Right lobe of liver (tissue), 4 donors: Measurements from ENCODE around the gene KLHDC7B.

Experiments
- POLR2A ChIP-seq: fragments of 450-650 bp; IDR thresholded peaks from one replicate; pipeline ENCODE4 v1.6.1; 2017; ENCODE audit warnings: antibody characterized with exemption, mild to moderate bottlenecking
- TF ChIP-seq, protein P1 (sequence below), 4 donors: fragments of 200-600 bp in 3 of 4; fragments of 450-650 bp in 1 of 4; IDR thresholded peaks; one replicate each; pipeline versions ENCODE4 v1.5.1 to v1.8.0; 2016 to 2022; ENCODE audit warnings: antibody characterized with exemption in 4 of 4, mild to moderate bottlenecking in 2 of 4
- donor health status: DM: no; HTN: no; CAD: no.
- donor health status: DM: no; HTN: no; CAD: no.
- donor health status: DM: no; HTN: yes; CAD: no.

DNA sequence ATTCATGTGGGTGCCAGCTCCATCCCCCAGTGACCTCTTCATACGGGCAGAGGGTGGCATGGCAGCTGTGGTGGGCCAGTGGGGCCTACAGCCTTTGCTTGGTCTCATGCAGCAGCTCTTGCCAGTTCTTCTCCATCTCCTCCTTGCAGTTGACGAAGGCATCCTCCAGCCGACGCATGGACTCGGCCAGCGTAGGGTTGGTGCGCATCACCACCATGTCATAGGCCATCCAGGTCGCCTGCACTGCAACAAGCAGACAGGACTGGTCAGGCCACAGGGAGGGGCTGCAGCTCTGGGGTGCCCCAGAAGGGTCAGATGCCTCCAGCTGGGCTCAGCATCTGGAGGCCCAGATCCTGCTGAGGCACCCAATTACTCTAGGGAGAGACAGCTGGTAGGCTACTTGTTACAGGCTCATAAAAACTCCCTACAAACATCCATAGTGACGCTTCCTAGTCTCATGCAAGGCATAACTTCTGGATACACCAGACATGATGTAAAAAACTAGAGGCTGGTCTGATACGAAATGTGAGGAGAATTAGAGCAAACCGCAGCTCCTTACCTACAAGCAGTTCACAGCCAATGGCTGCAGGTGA, 5.6 kb downstream of the KLHDC7B start:
- TF ChIP-seq, protein P1, sequence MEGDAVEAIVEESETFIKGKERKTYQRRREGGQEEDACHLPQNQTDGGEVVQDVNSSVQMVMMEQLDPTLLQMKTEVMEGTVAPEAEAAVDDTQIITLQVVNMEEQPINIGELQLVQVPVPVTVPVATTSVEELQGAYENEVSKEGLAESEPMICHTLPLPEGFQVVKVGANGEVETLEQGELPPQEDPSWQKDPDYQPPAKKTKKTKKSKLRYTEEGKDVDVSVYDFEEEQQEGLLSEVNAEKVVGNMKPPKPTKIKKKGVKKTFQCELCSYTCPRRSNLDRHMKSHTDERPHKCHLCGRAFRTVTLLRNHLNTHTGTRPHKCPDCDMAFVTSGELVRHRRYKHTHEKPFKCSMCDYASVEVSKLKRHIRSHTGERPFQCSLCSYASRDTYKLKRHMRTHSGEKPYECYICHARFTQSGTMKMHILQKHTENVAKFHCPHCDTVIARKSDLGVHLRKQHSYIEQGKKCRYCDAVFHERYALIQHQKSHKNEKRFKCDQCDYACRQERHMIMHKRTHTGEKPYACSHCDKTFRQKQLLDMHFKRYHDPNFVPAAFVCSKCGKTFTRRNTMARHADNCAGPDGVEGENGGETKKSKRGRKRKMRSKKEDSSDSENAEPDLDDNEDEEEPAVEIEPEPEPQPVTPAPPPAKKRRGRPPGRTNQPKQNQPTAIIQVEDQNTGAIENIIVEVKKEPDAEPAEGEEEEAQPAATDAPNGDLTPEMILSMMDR (IDR thresholded peaks at IDR 0.05), result no peak
- no peak for TF ChIP-seq POLR2A
